IMR-90 (cell line): ENCODE results near the gene RAB37. TPM values are rescaled to one million over a fixed set of nuclear protein-coding genes. Genes with fewer than 3 reads are reported as not detected.

Experiments used
- ATAC-seq: fragments of 200-7000 bp; cut with Tn5 transposase; 2 replicates; pipeline ENCODE4 v1.9.1; 2020; ENCODE audit warnings: low read depth, mild to moderate bottlenecking, moderate library complexity
- BruUV-seq: library from RNA; stranded (reverse); fragments of 400-500 nt; replicated peaks from 2 replicates; lab custom pipeline; 2021; lab: Mats Ljungman, UMichigan
- CTCF ChIA-PET: fragments of 300-600 bp; formaldehyde crosslinking; extraction: SDS; loops from one replicate; lab custom pipeline; 2021; ENCODE audit warnings: antibody characterized with exemption; lab: Yijun Ruan, JAX
- POLR2A ChIA-PET: fragments of 300-600 bp; sonication (Branson Sonifier 250); formaldehyde crosslinking; loops from one replicate; lab custom pipeline; 2022; ENCODE audit warnings: antibody characterized with exemption; ENCODE audit not compliant: unreplicated experiment; lab: Charles Lee
- DNase-seq: peaks from one replicate; pipeline ENCODE4 v3.0.0; 2013
- H2AFZ ChIP-seq: replicated peaks from 2 replicates; pipeline ENCODE3; 2013; ENCODE audit warnings: low read length, mild to moderate bottlenecking; ENCODE audit not compliant: poor library complexity
- H2AK5ac ChIP-seq: 2 replicates; pipeline ENCODE4 v1.6.1; 2013; ENCODE audit warnings: low read depth, low read length, inconsistent platforms
- H2AK9ac ChIP-seq: replicated peaks from 2 replicates; pipeline ENCODE3; 2013; ENCODE audit warnings: mild to moderate bottlenecking, low read depth, low read length, moderate library complexity; ENCODE audit not compliant: poor library complexity
- H2BK120ac ChIP-seq: 2 replicates; pipeline ENCODE4 v1.6.1; 2013; ENCODE audit warnings: low read depth, low read length, inconsistent platforms
- H2BK15ac ChIP-seq: 3 replicates; pipeline ENCODE4 v1.6.1; 2013; ENCODE audit warnings: low read depth, low read length, inconsistent platforms
- H2BK20ac ChIP-seq: 2 replicates; pipeline ENCODE4 v1.6.1; 2013; ENCODE audit warnings: low read depth, mild to moderate bottlenecking, inconsistent platforms, low read length, moderate library complexity
- H2BK5ac ChIP-seq: 2 replicates; pipeline ENCODE4 v1.6.1; 2013; ENCODE audit warnings: mild to moderate bottlenecking, low read depth, low read length, inconsistent platforms; ENCODE audit not compliant: poor library complexity, severe bottlenecking
- H3K14ac ChIP-seq: replicated peaks from 2 replicates; pipeline ENCODE4 v1.6.1; 2013; ENCODE audit warnings: low read depth, low read length, inconsistent platforms
- H3K18ac ChIP-seq: 2 replicates; pipeline ENCODE4 v1.6.1; 2013; ENCODE audit warnings: low read depth, low read length, control low read depth
- H3K23ac ChIP-seq: 2 replicates; pipeline ENCODE4 v1.6.1; 2013; ENCODE audit warnings: low read depth, low read length, inconsistent platforms
- H3K27ac ChIP-seq: 2 replicates; pipeline ENCODE4 v1.5.1; 2013; ENCODE audit warnings: mild to moderate bottlenecking, control low read depth, low read length; ENCODE audit not compliant: insufficient read depth
- H3K27me3 ChIP-seq: 2 replicates; pipeline ENCODE4 v1.6.1; 2013; ENCODE audit warnings: low read length; ENCODE audit not compliant: control insufficient read depth, insufficient read depth
- H3K36me3 ChIP-seq: 2 replicates; pipeline ENCODE4 v1.6.1; 2013; ENCODE audit warnings: low read length, mixed read lengths; ENCODE audit not compliant: control insufficient read depth, insufficient read depth
- H3K4ac ChIP-seq: 2 replicates; pipeline ENCODE4 v1.6.1; 2013; ENCODE audit warnings: low read depth, low read length, inconsistent platforms
- H3K4me1 ChIP-seq: 2 replicates; pipeline ENCODE4 v1.6.1; 2013; ENCODE audit warnings: low read length, mixed read lengths; ENCODE audit not compliant: control insufficient read depth, insufficient read depth
- H3K4me2 ChIP-seq: 2 replicates; pipeline ENCODE4 v1.6.1; 2013; ENCODE audit warnings: low read depth, mild to moderate bottlenecking, control low read depth, low read length, moderate library complexity
- H3K4me3 ChIP-seq: 2 replicates; pipeline ENCODE4 v1.5.1; 2013; ENCODE audit warnings: low read depth, mild to moderate bottlenecking, control low read depth, low read length, moderate library complexity; ENCODE audit not compliant: insufficient read depth
- H3K56ac ChIP-seq: 2 replicates; pipeline ENCODE4 v1.6.1; 2013; ENCODE audit warnings: low read length, inconsistent platforms; ENCODE audit not compliant: insufficient read depth; ENCODE audit errors: extremely low read depth
- H3K79me1 ChIP-seq, 2 experiments: 2 replicates each; pipeline ENCODE4 v1.6.1; 2013; ENCODE audit warnings: low read length in 2 of 2, inconsistent platforms in 1 of 2, low read depth in 1 of 2
- H3K9ac ChIP-seq: 2 replicates; pipeline ENCODE4 v1.6.1; 2013; ENCODE audit warnings: low read depth, low read length, control low read depth
- H3K9me1 ChIP-seq: 2 replicates; pipeline ENCODE4 v1.6.1; 2013; ENCODE audit warnings: low read length, inconsistent platforms; ENCODE audit not compliant: insufficient read depth
- H3K9me3 ChIP-seq: 2 replicates; pipeline ENCODE4 v1.6.1; 2013; ENCODE audit warnings: low read length; ENCODE audit not compliant: control insufficient read depth, insufficient read depth
- H4K20me1 ChIP-seq: 2 replicates; pipeline ENCODE4 v1.6.1; 2013; ENCODE audit warnings: low read length, inconsistent platforms; ENCODE audit not compliant: insufficient read depth
- H4K5ac ChIP-seq: 2 replicates; pipeline ENCODE4 v1.6.1; 2013; ENCODE audit warnings: mild to moderate bottlenecking, low read depth, low read length, control low read depth
- H4K8ac ChIP-seq, 2 experiments: 2 replicates each; pipeline ENCODE4 v1.6.1; 2013; ENCODE audit warnings: low read depth in 2 of 2, low read length in 2 of 2, control low read depth in 1 of 2, inconsistent platforms in 1 of 2
- H4K91ac ChIP-seq: 2 replicates; pipeline ENCODE4 v1.6.1; 2013; ENCODE audit warnings: low read depth, low read length, inconsistent platforms; ENCODE audit not compliant: insufficient read depth
- BHLHE40 ChIP-seq: fragments of 150-350 bp; IDR thresholded peaks from 2 replicates; pipeline ENCODE4 v1.6.1; 2016; ENCODE audit warnings: mild to moderate bottlenecking, low read depth, low read length
- CEBPB ChIP-seq: IDR thresholded peaks from 2 replicates; pipeline ENCODE4 v1.6.1; 2012; ENCODE audit warnings: low read depth, low read length, improper control_type of control experiment
- MAFK ChIP-seq: IDR thresholded peaks from 2 replicates; pipeline ENCODE4 v1.6.1; 2012; ENCODE audit warnings: low read depth, low read length, improper control_type of control experiment
- RAD21 ChIP-seq: IDR thresholded peaks from 2 replicates; pipeline ENCODE4 v1.6.1; 2012; ENCODE audit warnings: low read length, improper control_type of control experiment
- RFX5 ChIP-seq: IDR thresholded peaks from 2 replicates; pipeline ENCODE4 v1.8.0; 2012; ENCODE audit warnings: low read depth, mild to moderate bottlenecking, low read length, moderate library complexity
- SMC3 ChIP-seq: fragments of 150-350 bp; IDR thresholded peaks from 2 replicates; pipeline ENCODE4 v1.6.1; 2016; ENCODE audit warnings: low read depth, mild to moderate bottlenecking, antibody characterized with exemption, low read length, moderate library complexity
- WGBS, 2 experiments: methylation state at CpG; one replicate each; pipeline versions ENCODE4 v1.1.5 to v1.1.7; 2013; ENCODE audit warnings: missing lambda C conversion rate in 2 of 2; ENCODE audit not compliant: insufficient read length in 1 of 2; ENCODE audit errors: extremely low coverage in 2 of 2; 5-methylcytosine and 5-hydroxymethylcytosine counted together
- dilution Hi-C: fragments of 300-500 bp; cut with HindIII; formaldehyde crosslinking; loops from one replicate; pipeline ENCODE4 v1.14.3; 2018; ENCODE audit warnings: low sequenced_read_pairs; ENCODE audit not compliant: unreplicated experiment
- in situ Hi-C: fragments of 300-500 bp; cut with MboI; formaldehyde crosslinking; loops from 3 replicates; pipeline ENCODE4 v1.14.3; 2019; ENCODE audit warnings: low sequenced_read_pairs, inconsistent platforms, mixed read lengths
- intact Hi-C: fragments of 100-400 bp; cut with micrococcal nuclease; formaldehyde crosslinking; loops from 2 replicates; pipeline ENCODE4 v1.10.0; 2022
- polyA plus RNA-seq, 3 experiments: library from polyadenylated mRNA; depleted of rRNA; stranded (reverse); fragments of >200 nt; gene quantifications; 2 replicates each; pipeline ENCODE4 v1.2.3, GENCODE V29; 2012; ENCODE audit warnings: low replicate concordance in 1 of 3
- total RNA-seq: library from RNA; depleted of rRNA; stranded (reverse); fragments of >200 nt; gene quantifications from 2 replicates; pipeline ENCODE4 v1.2.3, GENCODE V29; 2012
- TF ChIP-seq, protein P1 (sequence below): fragments of 150-350 bp; IDR thresholded peaks from 2 replicates; pipeline ENCODE4 v1.6.1; 2016; ENCODE audit warnings: low read depth, mild to moderate bottlenecking, low read length, moderate library complexity, borderline replicate concordance

The RAB37 gene
- total and polyA plus RNA-seq, 2 of the 4 experiments (the other 2 are of a cell fraction), result 0.19 TPM; not detected in 1

DNA sequence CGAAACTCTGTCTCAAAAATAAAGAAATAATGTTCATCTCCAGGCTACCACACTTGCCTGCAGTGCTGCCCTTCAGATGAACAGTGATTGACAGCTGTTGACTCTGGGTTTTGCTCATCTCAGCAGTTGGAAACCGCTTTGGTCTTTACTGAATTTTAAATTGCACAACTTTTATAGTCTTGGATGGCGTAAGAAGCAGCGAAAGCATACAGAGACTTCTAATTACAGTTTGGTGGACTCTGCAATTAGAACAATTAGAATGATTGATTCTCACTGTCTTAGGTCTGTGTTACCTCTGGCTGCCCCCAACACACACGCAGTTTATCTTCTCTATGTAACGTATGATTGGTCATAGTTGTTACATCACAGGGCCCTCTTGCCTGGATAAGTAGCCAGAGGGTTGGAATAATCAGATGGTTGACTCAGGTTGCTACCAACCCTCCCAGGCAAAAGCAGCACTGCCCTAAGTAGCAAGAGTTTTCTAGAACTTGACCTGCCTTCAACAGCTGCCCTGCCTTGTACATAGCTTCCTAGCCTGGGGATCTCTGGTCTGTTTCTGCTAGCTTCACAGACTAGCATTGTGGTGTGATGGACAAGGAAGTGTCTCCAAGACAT, 41.0 kb downstream of the RAB37 start:
- ATAC-seq (no peak), DNase-seq (no peak)
- Histone ChIP-seq H3K4me1 (peaks cover 10% of the 10 kb centered on the region), H3K36me3 (peaks cover 18% of the 10 kb centered on the region), H2AK9ac (no peak overlapping the region), H3K79me1 (peaks cover 30 to 62% of the 10 kb centered on the region in 2 experiments), H2BK120ac (no peak overlapping the region), H4K91ac (no peak overlapping the region), H3K9ac (no peak overlapping the region), H3K9me3 (no peaks in the 10 kb centered on the region), H4K5ac (no peak overlapping the region), H3K27ac (no peak overlapping the region), H2AFZ (no peak overlapping the region), H3K14ac (no peak overlapping the region), H2BK15ac (no peak overlapping the region), H2BK5ac (no peak overlapping the region), H4K8ac (no peak overlapping the region; a peak in 1 of 4 replicates), H3K4me2 (no peak overlapping the region), H3K4me3 (no peak overlapping the region), H2AK5ac (no peak overlapping the region), H3K27me3 (no peaks in the 10 kb centered on the region), H3K56ac (no peak overlapping the region), H2BK20ac (no peak overlapping the region), H3K4ac (no peak overlapping the region), H3K9me1 (no peaks in the 10 kb centered on the region), H3K23ac (no peak overlapping the region), H4K20me1 (peaks cover 16% of the 10 kb centered on the region; the same call in 1 of the 2 replicates), H3K18ac (no peak overlapping the region)
- no TSS peak for BruUV-seq
- intact Hi-C loops (no loop called here), dilution Hi-C loops (no loop called here), in situ Hi-C loops (no loop called here)
- no peak for TF ChIP-seq CEBPB
- no peak for TF ChIP-seq MAFK
- TF ChIP-seq RAD21, result no peak
- TF ChIP-seq SMC3, result no peak
- no peak for TF ChIP-seq BHLHE40
- TF ChIP-seq, protein P1, sequence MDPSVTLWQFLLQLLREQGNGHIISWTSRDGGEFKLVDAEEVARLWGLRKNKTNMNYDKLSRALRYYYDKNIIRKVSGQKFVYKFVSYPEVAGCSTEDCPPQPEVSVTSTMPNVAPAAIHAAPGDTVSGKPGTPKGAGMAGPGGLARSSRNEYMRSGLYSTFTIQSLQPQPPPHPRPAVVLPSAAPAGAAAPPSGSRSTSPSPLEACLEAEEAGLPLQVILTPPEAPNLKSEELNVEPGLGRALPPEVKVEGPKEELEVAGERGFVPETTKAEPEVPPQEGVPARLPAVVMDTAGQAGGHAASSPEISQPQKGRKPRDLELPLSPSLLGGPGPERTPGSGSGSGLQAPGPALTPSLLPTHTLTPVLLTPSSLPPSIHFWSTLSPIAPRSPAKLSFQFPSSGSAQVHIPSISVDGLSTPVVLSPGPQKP, result no peak
- TF ChIP-seq RFX5, result no peak
- ChIA-PET POLR2A (no interaction called here), CTCF (no interaction called here)
- no CpG with 5 or more reads among the region's 6 CpGs for WGBS, 2 experiments
